ENCODE results near the gene MEIS3. TPM values are rescaled to one million over a fixed set of nuclear protein-coding genes. Genes with fewer than 3 reads are reported as not detected.
A peak's percentile ranks its signal among the peaks of the same experiment; 100 is the strongest.

MEIS3 gene
- total RNA-seq, 1 experiment from 2014 or later = 1.9 TPM

DNA sequence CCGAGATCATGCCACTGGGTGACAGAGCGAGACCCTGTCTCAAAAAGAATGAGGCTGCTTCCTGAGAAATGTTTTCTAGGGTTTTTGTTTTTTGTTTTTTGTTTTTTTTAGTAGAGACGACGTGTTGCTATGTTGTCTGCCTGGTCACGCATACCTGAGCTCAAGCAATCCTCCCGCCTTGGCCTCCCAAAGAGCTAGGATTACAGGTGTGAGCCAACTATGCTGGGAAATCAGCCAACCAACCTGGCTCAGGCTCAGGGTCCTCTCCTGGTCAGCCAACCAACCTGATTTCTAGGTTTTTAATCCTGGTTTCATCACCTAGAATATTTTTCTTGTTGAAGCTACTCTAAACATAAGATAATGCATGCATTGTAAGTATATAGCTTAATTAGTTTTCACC, 62.4 kb downstream of the MEIS3 start:
- H4K20me1 ChIP-seq (ENCODE audit: insufficient read depth) = peaks cover 70% of the 10 kb centered on the region
- H3K4me3 ChIP-seq = no peak overlapping the region
- no peaks in the 10 kb centered on the region for H3K4me1 ChIP-seq (replicated peaks; ENCODE audit: insufficient read depth)
- H3K27me3 ChIP-seq (ENCODE audit: insufficient read depth, low read depth) = no peaks in the 10 kb centered on the region
- no peak overlapping the region for H3K27ac ChIP-seq
- peaks cover 24% of the 10 kb centered on the region for H3F3A ChIP-seq (ENCODE audit: insufficient read depth, low read depth)
- H2AFZ ChIP-seq = no peak overlapping the region
- peaks cover 44% of the 10 kb centered on the region for H3K79me2 ChIP-seq (ENCODE audit: low read depth)
- CTCF ChIA-PET = no interaction called here
- POLR2A ChIA-PET (ENCODE audit: unreplicated experiment) = interaction anchor here (0.5 to 0.9 kb wide), 4 partner anchors 19 to 383 kb away, joined by 3 to 9 read pairs (median 4); no protein-coding TSS in a partner anchor
- no peak overlapping the region for H3K4me2 ChIP-seq
- TF ChIP-seq, protein P1, sequence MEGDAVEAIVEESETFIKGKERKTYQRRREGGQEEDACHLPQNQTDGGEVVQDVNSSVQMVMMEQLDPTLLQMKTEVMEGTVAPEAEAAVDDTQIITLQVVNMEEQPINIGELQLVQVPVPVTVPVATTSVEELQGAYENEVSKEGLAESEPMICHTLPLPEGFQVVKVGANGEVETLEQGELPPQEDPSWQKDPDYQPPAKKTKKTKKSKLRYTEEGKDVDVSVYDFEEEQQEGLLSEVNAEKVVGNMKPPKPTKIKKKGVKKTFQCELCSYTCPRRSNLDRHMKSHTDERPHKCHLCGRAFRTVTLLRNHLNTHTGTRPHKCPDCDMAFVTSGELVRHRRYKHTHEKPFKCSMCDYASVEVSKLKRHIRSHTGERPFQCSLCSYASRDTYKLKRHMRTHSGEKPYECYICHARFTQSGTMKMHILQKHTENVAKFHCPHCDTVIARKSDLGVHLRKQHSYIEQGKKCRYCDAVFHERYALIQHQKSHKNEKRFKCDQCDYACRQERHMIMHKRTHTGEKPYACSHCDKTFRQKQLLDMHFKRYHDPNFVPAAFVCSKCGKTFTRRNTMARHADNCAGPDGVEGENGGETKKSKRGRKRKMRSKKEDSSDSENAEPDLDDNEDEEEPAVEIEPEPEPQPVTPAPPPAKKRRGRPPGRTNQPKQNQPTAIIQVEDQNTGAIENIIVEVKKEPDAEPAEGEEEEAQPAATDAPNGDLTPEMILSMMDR (conservative IDR thresholded peaks at IDR 0.05) = no peak
- TF ChIP-seq EZH2 (IDR thresholded peaks at IDR 0.05; ENCODE audit: low read depth) = no peak
- DNase-seq = peak; percentile 31 to 41
- H3K9me3 ChIP-seq (ENCODE audit: insufficient read depth, low read depth) = no peaks in the 10 kb centered on the region
- intact Hi-C loops (cut with micrococcal nuclease; ENCODE audit: unreplicated experiment) = no loop called here
- no peaks in the 10 kb centered on the region for H3K9me2 ChIP-seq (ENCODE audit: insufficient read depth)
- no TSS peak for BruUV-seq (replicated peaks)
- H3K36me3 ChIP-seq (ENCODE audit: low read depth) = peaks cover 66% of the 10 kb centered on the region

GRCh38 chr19:47353307-47353712, 66.0 kb downstream of the MEIS3 start:
- Histone ChIP-seq H3K36me3 (ENCODE audit: low read depth) (peaks cover 55% of the 10 kb centered on the region), H4K20me1 (ENCODE audit: insufficient read depth) (peaks cover 70% of the 10 kb centered on the region), H3K27ac (no peak overlapping the region), H2AFZ (no peak overlapping the region), H3K4me1 (replicated peaks; ENCODE audit: insufficient read depth) (peaks cover 14% of the 10 kb centered on the region), H3K4me3 (no peak overlapping the region), H3K79me2 (ENCODE audit: low read depth) (peaks cover 71% of the 10 kb centered on the region), H3K4me2 (no peak overlapping the region), H3K27me3 (ENCODE audit: insufficient read depth, low read depth) (no peaks in the 10 kb centered on the region), H3K9me2 (ENCODE audit: insufficient read depth) (no peaks in the 10 kb centered on the region), H3F3A (ENCODE audit: insufficient read depth, low read depth) (peaks cover 24% of the 10 kb centered on the region), H3K9me3 (ENCODE audit: insufficient read depth, low read depth) (no peaks in the 10 kb centered on the region)
- DNase-seq = no peak
- ChIA-PET CTCF (no interaction called here), POLR2A (ENCODE audit: unreplicated experiment) (interaction anchor here (0.5 kb wide), 1 partner anchor 11 kb away, joined by 3 read pairs; no protein-coding TSS in a partner anchor)
- TF ChIP-seq, protein P1 (conservative IDR thresholded peaks at IDR 0.05) = no peak
- no TSS peak for BruUV-seq (replicated peaks)
- intact Hi-C loops (cut with micrococcal nuclease; ENCODE audit: unreplicated experiment) = no loop called here

Other genes with a start within 250 kb of the MEIS3 start
- 18.3 and 18.8 TPM in 2 replicates for gene BBC3, start 188.3 kb downstream of the MEIS3 start, total RNA-seq (2021)
- gene CCDC9, start 163.0 kb downstream of the MEIS3 start, total RNA-seq (2021) = 34.7 and 37.0 TPM in 2 replicates
- 13.5 and 21.3 TPM in 2 replicates for gene INAFM1, start 144.6 kb downstream of the MEIS3 start, total RNA-seq (2021)
- gene C5AR1, start 109.7 kb downstream of the MEIS3 start, total RNA-seq (2021) = 8.5 and 10.8 TPM in 2 replicates
- gene C5AR2, start 87.4 kb downstream of the MEIS3 start, total RNA-seq (2021) = not detected in 2 replicates
- 23.0 TPM in 2 replicates for gene DHX34, start 70.2 kb downstream of the MEIS3 start, total RNA-seq (2021)
- not detected in 2 replicates for gene SLC8A2, start 52.4 kb upstream of the MEIS3 start, total RNA-seq (2021)
- 20.8 and 24.2 TPM in 2 replicates for gene KPTN, start 64.7 kb upstream of the MEIS3 start, total RNA-seq (2021)
- 78.3 and 80.4 TPM in 2 replicates for gene NAPA, start 95.5 kb upstream of the MEIS3 start, total RNA-seq (2021)
- not detected in 2 replicates for gene ZNF541, start 153.6 kb upstream of the MEIS3 start, total RNA-seq (2021)
- gene BICRA, start 189.6 kb upstream of the MEIS3 start, total RNA-seq (2021) = 9.6 and 14.4 TPM in 2 replicates

Data from PC-9 (cell line).